ENCODE results near the gene JAG2.

GRCh38 chr14:105147671-105148603 lies 20.6 kb downstream of the JAG2 start:
- TF ChIP-seq POLR2AphosphoS5 (IDR thresholded peaks at IDR 0.05) (no peak), CTCF (IDR thresholded peaks at IDR 0.05 in 8 of 11, conservative IDR thresholded peaks at IDR 0.05 in 3 of 11) (no peak)

All from spleen (tissue), 7 donors.